ENCODE data around the gene TMEM207. TPM values are rescaled to one million over a fixed set of nuclear protein-coding genes. Genes with fewer than 3 reads are reported as not detected.
"Not testable (repeated sequence)": the region's sequence is repeated elsewhere in the genome, so short reads cannot be mapped to it uniquely, and the experiment has no call there.

The TMEM207 gene
- total and polyA plus RNA-seq, 4 donors, result not detected

DNA sequence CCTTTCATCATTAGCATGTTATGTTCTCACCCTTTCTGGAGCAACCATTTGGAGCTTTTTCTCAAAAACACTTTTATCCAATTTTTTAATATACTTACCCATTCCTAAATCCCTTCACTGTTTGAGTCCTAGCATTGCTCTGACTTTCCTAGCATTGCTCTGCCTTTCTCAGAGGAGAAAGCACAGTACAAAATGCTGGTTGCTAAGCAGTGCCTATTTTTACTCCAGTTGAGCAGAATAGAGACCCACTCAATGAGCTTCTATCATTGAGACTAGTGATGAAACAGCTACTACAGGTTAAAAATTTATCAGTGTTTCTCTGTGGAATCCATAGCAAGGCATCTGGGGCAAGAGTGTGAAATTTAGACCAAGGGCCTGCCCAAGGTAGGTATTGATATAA lies 42.4 kb upstream of the TMEM207 start:
- ATAC-seq (ENCODE audit: low FRiP score) (no peak), DNase-seq (no peak)
- H3K27ac ChIP-seq (ENCODE audit: low read depth in 1 of 2, low read length in 2 of 2), result no peak overlapping the region
- H3K9me3 ChIP-seq (ENCODE audit: control insufficient read depth, low read length), result no peaks in the 10 kb centered on the region
- no peaks in the 10 kb centered on the region for H3K4me1 ChIP-seq (ENCODE audit: control insufficient read depth in 1 of 2, insufficient read depth in 2 of 2, low read length in 2 of 2)
- H3K4me3 ChIP-seq (ENCODE audit: low read length in 2 of 2), result no peak overlapping the region
- no peaks in the 10 kb centered on the region for H3K36me3 ChIP-seq (ENCODE audit: control insufficient read depth in 1 of 2, insufficient read depth in 2 of 2, low read length in 1 of 2)
- intact Hi-C loops (cut with DNase I), result no loop called here
- H3K27me3 ChIP-seq (ENCODE audit: control insufficient read depth in 1 of 2, insufficient read depth in 2 of 2, low read length in 1 of 2), result no peaks in the 10 kb centered on the region

DNA sequence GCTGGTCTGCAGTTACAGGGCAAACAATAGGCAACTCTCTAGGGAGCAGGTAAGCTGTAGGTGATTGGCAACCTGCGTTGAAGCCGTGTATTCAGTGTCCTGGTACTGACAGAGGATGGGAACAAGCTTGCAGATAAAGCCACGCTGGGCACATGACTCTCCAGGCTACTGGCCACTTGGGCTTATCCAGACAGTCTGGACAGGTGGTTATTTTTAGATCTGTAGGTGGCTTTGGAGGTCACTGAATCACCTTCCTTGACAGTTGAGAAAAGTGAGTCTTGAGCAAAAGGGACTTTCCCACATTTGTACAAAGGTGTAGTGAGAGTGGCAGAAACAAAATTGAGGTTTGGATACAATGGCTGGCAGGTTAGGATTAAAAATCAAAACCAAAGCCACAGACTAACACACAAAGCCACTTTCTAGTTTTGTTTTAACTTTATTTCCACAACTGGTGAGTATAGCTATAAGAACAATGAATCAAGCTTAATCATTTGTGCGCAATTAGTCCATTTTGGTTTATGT lies 41.9 kb upstream of the TMEM207 start:
- Histone ChIP-seq H3K27ac (ENCODE audit: low read depth in 1 of 2, low read length in 2 of 2) (no peak overlapping the region), H3K4me3 (ENCODE audit: low read length in 2 of 2) (no peak overlapping the region)
- ATAC-seq (ENCODE audit: low FRiP score), result no peak

DNA sequence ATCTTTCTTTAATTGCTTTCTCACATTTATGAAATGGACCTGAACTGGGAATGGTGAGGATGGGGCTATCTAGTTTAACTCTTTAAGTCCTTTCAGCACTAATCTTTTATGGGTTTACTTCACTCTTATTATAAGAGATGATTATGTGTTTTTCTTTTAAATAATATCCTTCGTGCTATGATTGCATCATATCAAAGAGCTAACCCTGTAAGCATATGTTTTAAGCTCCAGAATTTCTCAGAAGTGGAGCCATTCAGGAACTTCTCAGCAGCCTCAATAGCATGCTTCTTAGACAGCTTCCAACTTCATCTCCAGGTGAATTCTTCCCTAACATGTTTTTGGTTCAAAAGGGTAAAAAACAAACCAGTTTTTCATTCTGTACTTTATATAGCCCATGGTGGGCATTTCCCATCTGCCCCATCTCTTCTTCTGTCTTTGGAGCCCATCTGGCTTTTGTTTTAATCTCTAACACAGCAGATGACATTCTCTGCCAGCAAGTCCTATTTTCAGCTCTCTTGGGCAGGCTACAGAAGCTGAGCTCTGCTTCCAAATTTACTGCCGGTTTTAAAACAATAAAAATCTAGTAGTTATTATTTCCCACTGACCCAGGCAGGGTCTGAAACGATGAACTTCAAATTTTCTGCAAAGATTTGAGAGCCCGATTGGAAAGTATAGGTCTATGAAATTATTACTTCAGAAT lies 37.4 kb upstream of the TMEM207 start:
- H3K9me3 ChIP-seq (ENCODE audit: control insufficient read depth, low read length), result no peaks in the 10 kb centered on the region
- DNase-seq, result no peak
- WGBS, 2 donors, result 40 to 48% methylated on average over 4 of the region's 4 CpGs
- no peaks in the 10 kb centered on the region for H3K36me3 ChIP-seq (ENCODE audit: control insufficient read depth in 1 of 2, insufficient read depth in 2 of 2, low read length in 1 of 2)
- no peaks in the 10 kb centered on the region for H3K27me3 ChIP-seq (ENCODE audit: control insufficient read depth in 1 of 2, insufficient read depth in 2 of 2, low read length in 1 of 2)
- no peak overlapping the region for H3K4me3 ChIP-seq (ENCODE audit: low read length in 2 of 2)
- no peak for ATAC-seq (ENCODE audit: low FRiP score)
- H3K4me1 ChIP-seq (ENCODE audit: control insufficient read depth in 1 of 2, insufficient read depth in 2 of 2, low read length in 2 of 2), result no peaks in the 10 kb centered on the region
- intact Hi-C loops (cut with DNase I), result no loop called here
- H3K27ac ChIP-seq (ENCODE audit: low read depth in 1 of 2, low read length in 2 of 2), result no peak overlapping the region

More for the DNA sequence above, 41.9 kb upstream of the TMEM207 start:
- DNase-seq, result no peak
- intact Hi-C loops (cut with DNase I), result no loop called here
- no peaks in the 10 kb centered on the region for H3K36me3 ChIP-seq (ENCODE audit: control insufficient read depth in 1 of 2, insufficient read depth in 2 of 2, low read length in 1 of 2)
- no peaks in the 10 kb centered on the region for H3K9me3 ChIP-seq (ENCODE audit: control insufficient read depth, low read length)
- H3K27me3 ChIP-seq (ENCODE audit: control insufficient read depth in 1 of 2, insufficient read depth in 2 of 2, low read length in 1 of 2), result no peaks in the 10 kb centered on the region
- 73 to 76% methylated on average over 4 of the region's 4 CpGs for WGBS, 2 donors
- H3K4me1 ChIP-seq (ENCODE audit: control insufficient read depth in 1 of 2, insufficient read depth in 2 of 2, low read length in 2 of 2), result no peaks in the 10 kb centered on the region

DNA sequence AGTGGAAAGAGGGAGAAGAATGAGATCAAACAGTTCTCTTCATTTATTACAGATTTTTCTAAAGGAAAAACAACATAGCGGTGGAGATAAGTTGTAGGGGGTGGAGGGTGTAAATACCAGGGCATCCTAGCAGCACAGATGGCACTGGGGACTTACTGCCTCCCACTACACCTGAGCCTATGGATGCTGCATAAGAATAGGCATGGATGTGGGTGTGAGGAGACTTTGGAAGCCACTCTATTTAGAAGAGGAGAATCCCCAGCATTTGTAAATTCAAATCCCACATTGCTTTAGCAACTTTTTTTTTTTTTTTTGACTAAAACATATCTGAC lies 36.8 kb upstream of the TMEM207 start:
- ATAC-seq (ENCODE audit: low FRiP score) (no peak), DNase-seq (no peak)
- no peaks in the 10 kb centered on the region for H3K36me3 ChIP-seq (ENCODE audit: control insufficient read depth in 1 of 2, insufficient read depth in 2 of 2, low read length in 1 of 2)
- no peaks in the 10 kb centered on the region for H3K4me1 ChIP-seq (ENCODE audit: control insufficient read depth in 1 of 2, insufficient read depth in 2 of 2, low read length in 2 of 2)
- no peak overlapping the region for H3K4me3 ChIP-seq (ENCODE audit: low read length in 2 of 2)
- intact Hi-C loops (cut with DNase I), result no loop called here
- H3K9me3 ChIP-seq (ENCODE audit: control insufficient read depth, low read length), result no peaks in the 10 kb centered on the region
- H3K27ac ChIP-seq (ENCODE audit: low read depth in 1 of 2, low read length in 2 of 2), result no peak overlapping the region
- H3K27me3 ChIP-seq (ENCODE audit: control insufficient read depth in 1 of 2, insufficient read depth in 2 of 2, low read length in 1 of 2), result no peaks in the 10 kb centered on the region
- WGBS, 2 donors, result 0 to 7% methylated on average over 1 of the region's 1 CpG

DNA sequence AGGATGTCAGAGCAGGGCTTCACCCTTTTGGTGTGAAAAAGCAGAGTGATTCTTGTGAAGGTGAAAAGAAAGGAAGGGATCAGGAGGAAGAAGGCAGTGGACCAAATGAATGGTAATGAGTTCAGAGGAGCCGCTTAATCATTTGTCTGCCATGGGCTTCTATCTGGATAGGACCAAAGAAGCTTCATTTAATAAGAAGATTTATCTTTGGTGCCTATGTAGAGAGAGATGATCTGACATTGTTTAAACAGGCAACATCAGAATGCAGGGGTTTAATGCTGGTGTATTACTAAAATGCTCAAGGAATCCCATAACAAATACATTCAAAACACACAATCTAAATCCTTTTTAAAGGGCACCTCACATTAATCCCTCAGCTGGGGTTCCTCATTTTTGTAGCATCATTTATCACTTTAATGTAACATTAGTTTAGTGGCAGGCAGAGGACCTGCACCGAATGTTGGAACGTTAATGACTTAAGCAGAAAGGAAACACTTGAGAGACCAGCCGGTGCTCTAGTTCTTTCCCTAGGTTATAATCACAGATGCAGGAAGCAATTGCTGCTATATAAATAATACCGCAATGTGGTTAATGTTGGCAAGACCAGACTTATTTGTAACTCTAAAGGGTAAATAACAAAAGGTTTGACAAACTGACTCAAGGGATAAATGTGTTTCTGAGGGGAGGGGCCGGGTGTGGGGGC lies 36.3 kb upstream of the TMEM207 start:
- H3K4me3 ChIP-seq (ENCODE audit: low read length in 2 of 2), result no peak overlapping the region
- DNase-seq, result no peak
- WGBS, 2 donors, result 16 to 24% methylated on average over 6 of the region's 6 CpGs
- no peaks in the 10 kb centered on the region for H3K36me3 ChIP-seq (ENCODE audit: control insufficient read depth in 1 of 2, insufficient read depth in 2 of 2, low read length in 1 of 2)
- H3K4me1 ChIP-seq (ENCODE audit: control insufficient read depth in 1 of 2, insufficient read depth in 2 of 2, low read length in 2 of 2), result no peaks in the 10 kb centered on the region
- H3K9me3 ChIP-seq (ENCODE audit: control insufficient read depth, low read length), result no peaks in the 10 kb centered on the region
- no peaks in the 10 kb centered on the region for H3K27me3 ChIP-seq (ENCODE audit: control insufficient read depth in 1 of 2, insufficient read depth in 2 of 2, low read length in 1 of 2)
- ATAC-seq (ENCODE audit: low FRiP score), result no peak
- H3K27ac ChIP-seq (ENCODE audit: low read depth in 1 of 2, low read length in 2 of 2), result no peak overlapping the region
- intact Hi-C loops (cut with DNase I), result no loop called here

DNA sequence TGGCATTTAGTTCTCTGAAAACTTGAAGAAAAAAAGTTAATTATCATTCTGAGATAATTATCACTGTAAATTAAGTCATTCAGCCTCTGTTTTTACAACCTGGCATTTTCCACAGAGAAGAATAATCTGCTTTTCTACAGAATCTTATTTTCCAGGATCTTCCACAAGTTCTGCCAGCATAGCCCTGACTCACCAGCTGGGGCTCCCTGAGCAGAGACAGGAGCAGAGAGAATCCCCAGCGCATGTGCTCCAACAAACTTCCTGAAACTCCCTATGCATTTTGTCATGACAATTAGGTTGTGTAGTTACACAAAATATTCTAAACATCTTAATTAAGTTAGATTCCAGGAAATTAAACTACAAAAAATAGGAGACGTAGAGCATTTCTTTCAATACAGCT lies 32.1 kb upstream of the TMEM207 start:
- no peaks in the 10 kb centered on the region for H3K4me1 ChIP-seq (ENCODE audit: control insufficient read depth in 1 of 2, insufficient read depth in 2 of 2, low read length in 2 of 2)
- WGBS, 2 donors, result 87 to 88% methylated on average over 2 of the region's 2 CpGs
- H3K36me3 ChIP-seq (ENCODE audit: control insufficient read depth in 1 of 2, insufficient read depth in 2 of 2, low read length in 1 of 2), result no peaks in the 10 kb centered on the region
- DNase-seq (no peak), ATAC-seq (ENCODE audit: low FRiP score) (no peak)
- no peak overlapping the region for H3K27ac ChIP-seq (ENCODE audit: low read depth in 1 of 2, low read length in 2 of 2)
- intact Hi-C loops (cut with DNase I), result no loop called here
- no peak overlapping the region for H3K4me3 ChIP-seq (ENCODE audit: low read length in 2 of 2)
- H3K27me3 ChIP-seq (ENCODE audit: control insufficient read depth in 1 of 2, insufficient read depth in 2 of 2, low read length in 1 of 2), result no peaks in the 10 kb centered on the region
- H3K9me3 ChIP-seq (ENCODE audit: control insufficient read depth, low read length), result no peaks in the 10 kb centered on the region

DNA sequence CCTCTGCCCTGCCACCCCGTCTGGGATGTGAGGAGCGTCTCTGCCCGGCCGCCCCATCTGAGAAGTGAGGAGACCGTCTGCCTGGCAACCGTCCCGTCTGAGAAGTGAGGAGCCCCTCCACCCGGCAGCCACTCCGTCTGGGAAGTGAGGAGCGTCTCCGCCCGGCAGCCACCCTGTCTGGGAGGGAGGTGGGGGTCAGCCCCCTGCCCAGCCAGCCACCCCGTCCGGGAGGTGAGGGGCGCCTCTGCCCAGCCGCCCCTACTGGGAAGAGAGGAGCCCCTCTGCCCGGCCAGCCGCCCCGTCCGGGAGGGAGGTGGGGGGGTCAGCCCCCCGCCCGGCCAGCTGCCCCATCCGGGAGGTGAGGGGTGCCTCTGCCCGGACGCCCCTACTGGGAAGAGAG lies 23.6 kb upstream of the TMEM207 start:
- DNase-seq; H3K27ac ChIP-seq (ENCODE audit: low read depth in 1 of 2, low read length in 2 of 2); H3K36me3 ChIP-seq (ENCODE audit: control insufficient read depth in 1 of 2, insufficient read depth in 2 of 2, low read length in 1 of 2); H3K27me3 ChIP-seq (ENCODE audit: control insufficient read depth in 1 of 2, insufficient read depth in 2 of 2, low read length in 1 of 2); ATAC-seq (ENCODE audit: low FRiP score); H3K9me3 ChIP-seq (ENCODE audit: control insufficient read depth, low read length); H3K4me1 ChIP-seq (ENCODE audit: control insufficient read depth in 1 of 2, insufficient read depth in 2 of 2, low read length in 2 of 2); H3K4me3 ChIP-seq (ENCODE audit: low read length in 2 of 2); intact Hi-C loops (cut with DNase I): not testable (repeated sequence)
- WGBS, 2 donors, result 96 to 98% methylated on average over 21 to 25 of the region's 25 CpGs

DNA sequence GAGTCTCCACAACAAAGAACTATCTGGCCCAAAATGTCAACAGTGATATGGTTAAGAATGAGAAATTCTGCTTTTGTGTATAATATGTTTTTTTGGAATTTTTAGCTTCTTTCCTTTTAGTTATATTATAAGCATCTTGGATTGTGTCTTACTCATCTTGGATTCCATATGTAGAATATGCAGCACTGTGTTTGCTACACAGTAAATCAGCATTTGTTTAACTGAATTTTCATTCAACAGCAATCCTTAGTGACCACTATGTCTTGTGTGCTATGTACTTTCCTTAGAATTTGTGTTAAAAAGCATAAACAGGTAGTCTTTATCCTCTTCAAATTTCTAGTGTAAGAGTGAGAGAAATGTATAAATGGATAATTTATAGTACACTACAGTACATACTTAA lies 18.2 kb upstream of the TMEM207 start:
- no peak overlapping the region for H3K4me3 ChIP-seq (ENCODE audit: low read length in 2 of 2)
- H3K27ac ChIP-seq (ENCODE audit: low read depth in 1 of 2, low read length in 2 of 2), result no peak overlapping the region
- no peak for ATAC-seq (ENCODE audit: low FRiP score)
- no peaks in the 10 kb centered on the region for H3K36me3 ChIP-seq (ENCODE audit: control insufficient read depth in 1 of 2, insufficient read depth in 2 of 2, low read length in 1 of 2)
- DNase-seq, result no peak
- intact Hi-C loops (cut with DNase I), result no loop called here
- peaks cover 1% of the 10 kb centered on the region for H3K9me3 ChIP-seq (ENCODE audit: control insufficient read depth, low read length)
- H3K4me1 ChIP-seq (ENCODE audit: control insufficient read depth in 1 of 2, insufficient read depth in 2 of 2, low read length in 2 of 2), result no peaks in the 10 kb centered on the region
- no peaks in the 10 kb centered on the region for H3K27me3 ChIP-seq (ENCODE audit: control insufficient read depth in 1 of 2, insufficient read depth in 2 of 2, low read length in 1 of 2)

DNA sequence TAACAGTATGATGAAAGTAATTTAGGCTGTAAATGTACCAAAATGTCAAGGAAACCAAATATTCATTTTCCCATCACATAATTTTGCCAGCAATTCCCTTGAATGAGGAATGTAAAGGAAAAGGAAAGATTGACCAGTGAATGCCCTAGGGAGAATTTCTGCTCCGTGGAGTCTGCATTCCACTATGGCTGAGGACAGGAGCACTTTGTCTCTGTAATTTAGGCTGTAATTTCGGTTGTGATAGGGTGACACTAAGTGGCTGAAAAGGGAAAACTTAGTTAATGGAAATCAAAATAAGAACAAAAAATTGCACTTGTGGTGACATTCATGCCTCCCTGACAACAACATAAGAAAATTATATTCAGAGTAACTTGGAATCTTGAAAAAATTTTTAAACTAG lies 8.3 kb upstream of the TMEM207 start:
- intact Hi-C loops (cut with DNase I), result no loop called here
- ATAC-seq (ENCODE audit: low FRiP score) (no peak), DNase-seq (no peak)
- Histone ChIP-seq H3K9me3 (ENCODE audit: control insufficient read depth, low read length) (peaks cover 2% of the 10 kb centered on the region), H3K4me3 (ENCODE audit: low read length in 2 of 2) (no peak overlapping the region), H3K4me1 (ENCODE audit: control insufficient read depth in 1 of 2, insufficient read depth in 2 of 2, low read length in 2 of 2) (no peaks in the 10 kb centered on the region), H3K27me3 (ENCODE audit: control insufficient read depth in 1 of 2, insufficient read depth in 2 of 2, low read length in 1 of 2) (no peaks in the 10 kb centered on the region), H3K36me3 (ENCODE audit: control insufficient read depth in 1 of 2, insufficient read depth in 2 of 2, low read length in 1 of 2) (no peaks in the 10 kb centered on the region), H3K27ac (ENCODE audit: low read depth in 1 of 2, low read length in 2 of 2) (no peak overlapping the region)
- WGBS, 2 donors, result 6 to 8% methylated on average over 2 of the region's 2 CpGs

Data from aorta (tissue), 5 donors.